ENCODE results near the gene DAB2IP.

DAB2IP gene

GRCh38 chr9:121751686-121752445, 100.4 kb downstream of the DAB2IP start:
- TF ChIP-seq EZH2phosphoT487 (IDR thresholded peaks at IDR 0.05; ENCODE audit: borderline replicate concordance, low read length) (no peak), CTCF (IDR thresholded peaks at IDR 0.05; ENCODE audit: low read depth, low read length, poor library complexity, severe bottlenecking) (no peak)
- Histone ChIP-seq H3K4me1 (ENCODE audit: control insufficient read depth, low read length) (no peaks in the 10 kb centered on the region; the same call in 1 of the 2 replicates), H3K79me2 (ENCODE audit: control insufficient read depth, low read length) (no peaks in the 10 kb centered on the region), H3K4me2 (ENCODE audit: low read length) (no peak overlapping the region), H3K27ac (ENCODE audit: low read depth, low read length) (no peak overlapping the region), H3K4me3 (ENCODE audit: low read length) (no peak overlapping the region), H3K9me3 (ENCODE audit: control insufficient read depth, insufficient read depth, low read length) (no peaks in the 10 kb centered on the region), H3K36me3 (ENCODE audit: control insufficient read depth, low read length) (no peaks in the 10 kb centered on the region), H3K27me3 (ENCODE audit: control insufficient read depth, low read length) (no peaks in the 10 kb centered on the region), H4K20me1 (ENCODE audit: control insufficient read depth, insufficient read depth, low read depth, low read length) (no peaks in the 10 kb centered on the region), H3F3A (ENCODE audit: control insufficient read depth, insufficient read depth) (no peaks in the 10 kb centered on the region), H3K9me2 (replicated peaks; ENCODE audit: control insufficient read depth, low read length) (no peaks in the 10 kb centered on the region)

- no peak overlapping the region for H3K27ac ChIP-seq (ENCODE audit: low read depth, low read length)
- no peaks in the 10 kb centered on the region for H3F3A ChIP-seq (ENCODE audit: control insufficient read depth, insufficient read depth)
- no peaks in the 10 kb centered on the region for H3K27me3 ChIP-seq (ENCODE audit: control insufficient read depth, low read length)
- no peaks in the 10 kb centered on the region for H3K4me1 ChIP-seq (ENCODE audit: control insufficient read depth, low read length)
- TF ChIP-seq CTCF (IDR thresholded peaks at IDR 0.05; ENCODE audit: low read depth, low read length, poor library complexity, severe bottlenecking): no peak
- TF ChIP-seq EZH2phosphoT487 (IDR thresholded peaks at IDR 0.05; ENCODE audit: borderline replicate concordance, low read length): no peak
- no peaks in the 10 kb centered on the region for H3K79me2 ChIP-seq (ENCODE audit: control insufficient read depth, low read length)
- no peaks in the 10 kb centered on the region for H3K9me2 ChIP-seq (replicated peaks; ENCODE audit: control insufficient read depth, low read length)
- H3K9me3 ChIP-seq (ENCODE audit: control insufficient read depth, insufficient read depth, low read length): no peaks in the 10 kb centered on the region
- no peak overlapping the region for H3K4me3 ChIP-seq (ENCODE audit: low read length)
- H4K20me1 ChIP-seq (ENCODE audit: control insufficient read depth, insufficient read depth, low read depth, low read length): no peaks in the 10 kb centered on the region
- H3K36me3 ChIP-seq (ENCODE audit: control insufficient read depth, low read length): no peaks in the 10 kb centered on the region
- H3K4me2 ChIP-seq (ENCODE audit: low read length): no peak overlapping the region
Measured at GRCh38 chr9:121752929-121753328, 101.5 kb downstream of the DAB2IP start.

- no peaks in the 10 kb centered on the region for H3K9me3 ChIP-seq (ENCODE audit: control insufficient read depth, insufficient read depth, low read length)
- H4K20me1 ChIP-seq (ENCODE audit: control insufficient read depth, insufficient read depth, low read depth, low read length): no peaks in the 10 kb centered on the region
- H3K27ac ChIP-seq (ENCODE audit: low read depth, low read length): no peak overlapping the region
- H3K27me3 ChIP-seq (ENCODE audit: control insufficient read depth, low read length): no peaks in the 10 kb centered on the region
- H3K4me3 ChIP-seq (ENCODE audit: low read length): no peak overlapping the region
- no peaks in the 10 kb centered on the region for H3K9me2 ChIP-seq (replicated peaks; ENCODE audit: control insufficient read depth, low read length)
- H3F3A ChIP-seq (ENCODE audit: control insufficient read depth, insufficient read depth): no peaks in the 10 kb centered on the region
- TF ChIP-seq CTCF (IDR thresholded peaks at IDR 0.05; ENCODE audit: low read depth, low read length, poor library complexity, severe bottlenecking) (no peak), EZH2phosphoT487 (IDR thresholded peaks at IDR 0.05; ENCODE audit: borderline replicate concordance, low read length) (no peak)
- no peak overlapping the region for H3K4me2 ChIP-seq (ENCODE audit: low read length)
- no peaks in the 10 kb centered on the region for H3K36me3 ChIP-seq (ENCODE audit: control insufficient read depth, low read length)
- H3K79me2 ChIP-seq (ENCODE audit: control insufficient read depth, low read length): no peaks in the 10 kb centered on the region
- no peaks in the 10 kb centered on the region for H3K4me1 ChIP-seq (ENCODE audit: control insufficient read depth, low read length)
Measured at GRCh38 chr9:121753802-121754654, 102.6 kb downstream of the DAB2IP start.
